Ectodermal cell (in vitro differentiated cells): ENCODE data around the gene TMPRSS5.

ENCODE experiments used
- H3K27ac ChIP-seq: 2 replicates; pipeline ENCODE4 v1.7.0; 2013; ENCODE audit warnings: mild to moderate bottlenecking, low read depth, low read length; ENCODE audit not compliant: insufficient read depth, poor library complexity, severe bottlenecking
- H3K27me3 ChIP-seq: 2 replicates; pipeline ENCODE4 v1.7.0; 2013; ENCODE audit warnings: mild to moderate bottlenecking, low read length; ENCODE audit not compliant: insufficient read depth, control insufficient read depth, poor library complexity, severe bottlenecking
- H3K36me3 ChIP-seq: one replicate; pipeline ENCODE4 v1.7.0; 2013; ENCODE audit warnings: low read length; ENCODE audit not compliant: control insufficient read depth, insufficient read depth
- H3K4me1 ChIP-seq: one replicate; pipeline ENCODE4 v1.7.0; 2013; ENCODE audit warnings: low read length; ENCODE audit not compliant: control insufficient read depth, insufficient read depth
- H3K4me3 ChIP-seq: 2 replicates; pipeline ENCODE4 v1.7.0; 2013; ENCODE audit warnings: low read depth, low read length, control low read depth; ENCODE audit not compliant: insufficient read depth
- H3K9me3 ChIP-seq: 2 replicates; pipeline ENCODE4 v1.7.0; 2013; ENCODE audit warnings: mild to moderate bottlenecking, low read length, moderate library complexity; ENCODE audit not compliant: control insufficient read depth
- WGBS, 2 experiments: methylation state at CpG; one replicate each; pipeline ENCODE4 v1.1.7; 2013; ENCODE audit warnings: missing lambda C conversion rate in 2 of 2; 5-methylcytosine and 5-hydroxymethylcytosine counted together

Gene TMPRSS5

DNA sequence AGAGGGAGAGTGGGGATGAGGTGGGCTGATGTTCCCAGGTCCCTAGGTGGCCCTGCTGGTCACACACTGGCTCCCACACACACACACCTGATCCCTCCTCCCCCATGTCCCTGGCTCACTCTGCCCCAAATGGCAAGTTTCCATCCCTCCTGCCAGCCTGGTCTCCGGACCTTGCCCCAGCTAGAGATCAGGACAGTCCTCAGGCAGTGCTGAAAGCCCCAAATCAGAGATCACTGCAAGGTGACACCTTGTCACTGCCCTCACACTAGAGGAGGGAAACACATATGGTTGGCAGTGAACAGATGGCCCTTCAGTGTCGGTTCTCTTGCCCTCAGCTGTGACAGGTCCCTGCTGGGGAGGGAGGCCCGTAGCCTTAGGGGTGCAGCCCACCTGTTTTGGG is 7.6 kb downstream of the TMPRSS5 start:
- Histone ChIP-seq H3K9me3 (no peaks in the 10 kb centered on the region), H3K4me1 (no peaks in the 10 kb centered on the region), H3K27me3 (no peaks in the 10 kb centered on the region), H3K27ac (no peak overlapping the region), H3K36me3 (no peaks in the 10 kb centered on the region), H3K4me3 (no peak overlapping the region)
- 84 to 85% methylated on average over 3 of the region's 3 CpGs for WGBS, 2 experiments

DNA sequence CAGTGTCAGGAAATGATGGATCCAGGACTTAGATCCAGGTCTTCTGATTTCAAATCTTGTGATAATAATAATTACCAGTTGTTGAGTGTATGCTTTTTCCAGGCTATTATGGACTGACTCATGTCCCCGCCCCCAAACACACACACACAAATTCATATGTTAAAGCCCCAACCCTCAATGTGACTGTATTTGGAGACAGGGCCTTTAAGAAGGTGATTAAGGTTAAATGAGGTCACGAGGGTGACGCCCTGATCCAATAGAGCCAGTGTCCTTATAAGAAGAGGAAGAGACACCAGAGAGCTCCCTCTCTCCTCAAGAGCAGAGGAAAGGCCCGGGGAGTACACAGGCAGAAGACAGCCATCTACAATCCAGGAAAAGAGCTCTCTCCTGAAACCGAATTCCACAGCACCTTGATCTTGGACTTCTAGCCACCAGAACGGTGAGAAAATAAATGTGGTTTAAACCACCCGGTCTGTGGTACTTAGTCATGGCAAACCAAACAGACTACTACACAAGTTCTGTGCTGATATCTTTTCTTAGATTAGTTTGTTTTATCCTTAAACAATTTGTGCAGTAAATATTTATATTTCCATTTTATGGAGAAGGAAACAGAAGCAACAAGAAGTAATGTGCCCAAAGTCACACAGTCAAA is 8.2 kb downstream of the TMPRSS5 start:
- H3K4me1 ChIP-seq = no peaks in the 10 kb centered on the region
- WGBS, 2 experiments = 86 to 94% methylated on average over 6 to 7 of the region's 7 CpGs
- H3K36me3 ChIP-seq = no peaks in the 10 kb centered on the region

DNA sequence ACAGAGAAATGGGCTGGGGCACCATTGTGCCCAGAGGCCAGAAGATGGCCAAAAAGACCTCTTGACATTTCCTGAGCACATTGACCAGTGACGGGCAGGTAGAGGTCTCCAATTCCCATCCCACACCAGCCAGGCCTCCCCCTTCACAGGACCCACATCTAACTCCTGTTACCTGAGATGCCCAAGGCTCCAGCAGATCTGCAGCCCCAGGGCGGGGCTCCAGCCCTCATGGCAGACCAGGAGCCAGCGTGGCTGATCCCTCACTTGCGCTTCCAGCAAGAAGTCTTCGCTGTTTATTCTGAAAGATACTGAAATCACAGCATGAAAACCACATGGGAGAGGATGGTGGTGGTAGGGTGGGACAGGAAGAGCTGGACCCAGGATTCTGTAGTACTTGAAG is 9.0 kb downstream of the TMPRSS5 start:
- H3K27me3 ChIP-seq = no peaks in the 10 kb centered on the region
- H3K9me3 ChIP-seq = no peaks in the 10 kb centered on the region
- no peak overlapping the region for H3K27ac ChIP-seq
- H3K4me1 ChIP-seq = no peaks in the 10 kb centered on the region
- no peaks in the 10 kb centered on the region for H3K36me3 ChIP-seq
- 95 to 96% methylated on average over 5 of the region's 5 CpGs for WGBS, 2 experiments
- no peak overlapping the region for H3K4me3 ChIP-seq

More for the DNA sequence above, 8.2 kb downstream of the TMPRSS5 start:
- H3K9me3 ChIP-seq = no peaks in the 10 kb centered on the region
- H3K4me3 ChIP-seq = no peak overlapping the region
- no peak overlapping the region for H3K27ac ChIP-seq
- H3K27me3 ChIP-seq = no peaks in the 10 kb centered on the region

DNA sequence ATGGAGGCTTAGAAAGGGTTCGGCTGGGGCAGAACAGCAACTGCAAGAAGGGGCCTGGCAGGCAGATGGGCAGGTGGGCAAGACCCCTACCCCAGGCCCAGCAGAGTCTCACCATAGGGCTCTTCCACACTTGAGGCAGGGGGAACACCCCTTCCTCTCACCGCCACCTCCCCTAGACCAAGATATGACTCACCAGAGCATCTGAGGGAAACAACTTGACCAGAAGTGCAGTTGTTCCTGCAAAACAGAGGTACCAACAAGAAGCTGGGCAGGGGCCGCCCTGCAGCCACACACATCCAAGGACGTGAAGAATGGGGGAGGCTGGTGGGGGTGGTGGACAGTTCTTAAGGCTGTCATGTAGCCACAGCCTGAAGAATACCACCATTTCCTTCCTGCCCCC is 10.9 kb downstream of the TMPRSS5 start:
- Histone ChIP-seq H3K4me3 (no peak overlapping the region), H3K9me3 (no peaks in the 10 kb centered on the region), H3K36me3 (no peaks in the 10 kb centered on the region), H3K27me3 (no peaks in the 10 kb centered on the region), H3K27ac (no peak overlapping the region), H3K4me1 (no peaks in the 10 kb centered on the region)
- 90 to 92% methylated on average over 4 of the region's 4 CpGs for WGBS, 2 experiments

DNA sequence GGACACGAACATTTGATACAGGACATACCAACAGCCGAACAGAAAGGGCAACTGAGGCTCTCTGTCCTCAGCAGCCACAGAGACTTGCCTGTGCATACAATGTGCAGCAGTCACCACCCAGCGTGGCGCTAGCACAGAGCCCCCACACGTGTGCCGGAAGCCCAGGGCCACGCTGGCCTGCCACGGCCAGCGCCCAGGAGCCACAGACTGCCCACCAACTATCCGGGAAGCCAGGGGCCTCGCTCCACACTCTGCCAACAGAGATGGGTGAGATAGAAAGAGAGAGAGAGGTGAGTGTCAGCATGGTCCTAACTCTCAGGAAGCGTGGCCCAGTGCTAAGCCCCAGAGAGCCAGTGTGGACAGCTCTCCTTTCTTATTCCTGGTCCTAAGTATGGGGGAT is 11.7 kb downstream of the TMPRSS5 start:
- 94 to 95% methylated on average over 12 of the region's 12 CpGs for WGBS, 2 experiments

DNA sequence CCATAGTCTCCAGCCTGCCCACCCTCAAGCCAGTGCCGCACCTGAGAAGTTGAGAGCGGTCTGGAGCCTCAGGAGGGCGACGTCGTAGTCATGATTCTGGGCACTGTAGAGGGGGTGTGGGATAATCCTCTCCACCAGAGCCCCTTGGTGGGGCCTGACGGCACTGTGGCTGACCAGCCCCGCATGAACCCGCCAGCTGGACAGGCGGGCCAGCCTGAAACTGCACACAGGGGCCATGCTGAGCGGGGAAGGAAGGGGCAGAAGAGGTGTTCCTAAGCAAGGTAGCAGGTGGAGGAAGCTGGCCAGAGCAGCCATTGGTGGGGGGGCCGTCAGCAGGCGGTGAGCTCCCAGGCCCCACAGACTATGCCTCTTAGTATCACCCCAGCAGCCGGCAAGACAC is 13.1 kb downstream of the TMPRSS5 start:
- WGBS, 2 experiments = 87 to 88% methylated on average over 13 of the region's 13 CpGs
- Histone ChIP-seq H3K27ac (no peak overlapping the region), H3K27me3 (no peaks in the 10 kb centered on the region), H3K9me3 (no peaks in the 10 kb centered on the region), H3K4me1 (no peaks in the 10 kb centered on the region), H3K4me3 (no peak overlapping the region), H3K36me3 (no peaks in the 10 kb centered on the region)

More for the DNA sequence above, 11.7 kb downstream of the TMPRSS5 start:
- H3K27ac ChIP-seq = no peak overlapping the region
- no peaks in the 10 kb centered on the region for H3K4me1 ChIP-seq
- H3K4me3 ChIP-seq = no peak overlapping the region
- H3K36me3 ChIP-seq = no peaks in the 10 kb centered on the region
- no peaks in the 10 kb centered on the region for H3K9me3 ChIP-seq
- H3K27me3 ChIP-seq = no peaks in the 10 kb centered on the region

DNA sequence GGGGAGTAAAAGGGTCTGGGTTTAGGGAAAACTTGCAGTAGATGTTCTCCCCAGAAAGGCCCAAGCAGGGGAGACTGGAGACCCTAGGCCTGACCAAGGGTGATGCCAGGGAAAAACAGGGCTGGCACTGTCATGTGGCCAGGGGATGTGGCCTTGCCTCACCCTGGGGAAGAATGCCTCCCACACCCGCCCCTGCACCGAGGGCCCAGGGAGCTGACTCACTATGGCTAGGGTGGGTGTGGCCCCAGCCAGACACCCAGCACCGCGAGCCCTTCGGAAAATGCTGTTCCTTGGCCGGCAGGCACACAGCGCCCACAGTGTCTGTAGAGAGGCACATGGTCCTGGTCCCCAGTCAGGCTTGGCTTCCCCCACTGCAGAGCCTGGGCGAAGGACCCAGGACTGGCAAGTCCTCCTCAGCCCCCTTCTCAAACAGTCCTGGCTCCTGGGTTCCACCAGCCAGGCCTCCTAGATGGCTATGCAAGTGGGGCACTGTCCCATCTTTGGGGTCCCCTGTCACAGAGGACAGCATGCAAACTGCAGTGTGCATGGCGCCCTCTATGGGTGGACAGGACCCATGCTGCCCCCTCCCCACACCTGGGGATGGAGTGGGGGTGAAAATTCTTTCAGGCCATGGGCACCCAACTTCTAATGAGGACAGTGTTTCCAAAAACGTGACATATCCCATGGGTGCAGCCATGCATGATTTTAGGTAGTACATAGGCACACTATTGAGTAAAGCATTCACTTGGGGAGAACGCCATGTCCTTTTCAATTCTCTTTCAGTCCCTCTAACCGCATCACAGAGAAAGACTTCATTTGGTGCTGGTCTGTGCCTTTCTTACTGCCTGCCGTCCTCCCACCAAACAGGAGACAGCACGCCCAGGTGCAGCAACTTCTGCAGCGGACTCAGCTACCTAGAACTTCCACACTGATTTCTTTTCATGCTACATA is 15.2 kb downstream of the TMPRSS5 start:
- no peaks in the 10 kb centered on the region for H3K36me3 ChIP-seq
- H3K27ac ChIP-seq = no peak overlapping the region
- peaks cover 3% of the 10 kb centered on the region for H3K4me1 ChIP-seq
- no peak overlapping the region for H3K4me3 ChIP-seq
- no peaks in the 10 kb centered on the region for H3K9me3 ChIP-seq
- H3K27me3 ChIP-seq = no peaks in the 10 kb centered on the region
- 67 to 69% methylated on average over 15 of the region's 15 CpGs for WGBS, 2 experiments

DNA sequence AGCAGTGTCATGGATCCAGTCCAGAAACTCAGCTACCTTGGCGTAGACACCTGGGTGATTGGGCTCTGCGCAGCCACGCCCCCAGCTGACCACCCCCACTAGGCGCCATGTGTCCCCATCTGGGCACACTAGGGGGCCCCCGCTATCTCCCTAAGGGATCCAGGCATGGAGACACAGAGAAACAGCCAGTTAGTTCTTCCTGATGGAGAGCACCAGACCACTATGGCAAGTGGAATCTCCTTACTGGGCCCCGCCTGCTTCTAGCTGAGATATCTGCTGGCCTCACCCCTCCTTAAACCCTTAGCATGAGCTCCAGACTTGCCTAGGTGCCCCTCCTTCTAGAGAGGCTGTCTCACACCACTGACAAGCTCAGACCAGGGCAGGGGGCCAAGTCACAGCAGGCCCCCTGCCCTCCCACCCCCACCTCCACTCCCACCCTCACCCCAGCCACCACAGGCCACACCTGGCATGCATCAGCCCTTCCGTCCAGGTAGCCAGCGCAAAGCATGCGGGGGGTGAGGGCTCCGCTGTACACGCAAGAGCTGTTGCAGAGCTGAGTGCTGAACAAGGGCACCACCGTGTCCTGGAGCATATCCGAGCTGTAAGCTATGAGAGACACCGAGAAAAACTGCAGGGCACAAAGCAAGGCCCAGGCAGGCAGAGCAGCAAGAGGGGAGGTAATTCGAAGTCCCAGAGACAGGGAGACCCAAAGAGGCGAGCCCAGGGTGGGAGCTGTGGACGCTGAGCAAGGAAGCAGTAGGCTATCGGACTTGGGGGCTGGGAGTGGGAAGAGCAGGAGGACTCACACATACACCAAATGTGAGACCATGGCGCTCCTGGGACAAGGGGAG is 16.1 kb downstream of the TMPRSS5 start:
- 90 to 92% methylated on average over 19 of the region's 19 CpGs for WGBS, 2 experiments
- Histone ChIP-seq H3K9me3 (no peaks in the 10 kb centered on the region), H3K27ac (no peak overlapping the region), H3K4me1 (peaks cover 3% of the 10 kb centered on the region), H3K36me3 (no peaks in the 10 kb centered on the region), H3K4me3 (no peak overlapping the region), H3K27me3 (no peaks in the 10 kb centered on the region)

DNA sequence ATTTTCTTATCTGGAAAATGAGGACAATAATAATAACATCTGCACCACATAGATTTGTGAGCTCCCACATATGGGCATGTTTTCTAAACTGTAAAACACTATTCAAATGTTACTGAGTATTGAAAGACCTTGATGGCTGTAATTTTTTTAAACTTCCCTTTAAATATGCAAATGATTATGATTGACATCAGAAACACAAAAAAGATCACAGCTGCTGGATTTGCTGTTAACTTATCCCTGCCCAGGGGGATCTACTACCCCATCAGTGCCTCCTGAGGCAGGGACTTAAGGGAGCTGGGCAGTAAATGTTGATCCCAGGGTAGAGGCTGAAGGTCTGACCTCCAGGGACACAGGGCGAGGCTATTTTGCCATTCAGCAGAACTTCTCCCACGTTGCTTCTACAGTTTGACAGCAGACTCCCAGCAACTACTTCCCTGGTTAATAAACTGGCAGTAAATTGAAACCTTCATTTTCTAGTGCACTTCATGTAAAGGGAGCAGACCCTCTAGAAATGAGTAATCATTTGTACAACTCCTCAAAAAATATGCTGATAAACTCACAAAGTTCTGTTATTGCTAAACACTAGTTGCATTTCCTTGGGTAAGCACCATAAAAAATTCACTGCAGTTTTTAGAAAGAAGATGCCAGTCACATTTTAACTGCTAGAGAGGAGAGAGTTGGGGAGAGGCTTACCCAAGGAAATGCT is 20.3 kb downstream of the TMPRSS5 start:
- Histone ChIP-seq H3K4me1 (peaks cover 8% of the 10 kb centered on the region), H3K4me3 (no peak overlapping the region), H3K36me3 (no peaks in the 10 kb centered on the region), H3K27me3 (no peaks in the 10 kb centered on the region), H3K9me3 (no peaks in the 10 kb centered on the region), H3K27ac (no peak overlapping the region)
- WGBS, 2 experiments = 83 to 88% methylated on average over 2 of the region's 2 CpGs
